ENCODE measurements around the gene PSMD2.

The PSMD2 gene

GRCh38 chr3:184298759-184299487 lies at the start of gene PSMD2:
Gene PSMD2 (plus strand): TSS chr3:184299241. CDS start chr3:184299267, 26 bp downstream.
- Histone ChIP-seq H3K27me3 (no peaks in the 10 kb centered on the region), H3K4me3 (peak within 1 kb of the TSS; percentile 73 to 75), H3K9me3 (no peaks in the 10 kb centered on the region), H3K4me1 (peaks cover 0 to 25% (median 18%) of the 10 kb centered on the region in 4 donors), H3K27ac (peak within 1 kb of the TSS; percentile 68 to 85), H3K36me3 (peaks cover 28 to 38% (median 33%) of the 10 kb centered on the region in 3 donors)
- DNase-seq: peak; percentile 96 to 99
- intact Hi-C loops (cut with DNase I; ENCODE audit: low total_unique reads): loop anchor here (2.0 to 5.0 kb wide), 2 partner anchors 40 to 162 kb away; partner anchors contain the start of gene EIF2B5
- TF ChIP-seq CTCF (IDR thresholded peaks at IDR 0.05): peak in 1 of 2 experiments; percentile 7

GRCh38 chr3:184249412-184250166 lies 49.5 kb upstream of the PSMD2 start, which contains the start of gene EEF1AKMT4:
Gene EEF1AKMT4 (plus strand): TSS chr3:184249672. CDS start chr3:184249695, 23 bp downstream.
- DNase-seq: peak; percentile 94 to 97
- Histone ChIP-seq H3K9me3 (no peaks in the 10 kb centered on the region), H3K4me3 (peak within 1 kb of the TSS; percentile 70 to 71), H3K27ac (peak within 1 kb of the TSS; percentile 67 to 82), H3K4me1 (peaks cover 0 to 21% (median 17%) of the 10 kb centered on the region in 4 donors), H3K36me3 (peaks cover 10 to 13% (median 12%) of the 10 kb centered on the region in 3 donors), H3K27me3 (no peaks in the 10 kb centered on the region)
- intact Hi-C loops (cut with DNase I; ENCODE audit: low total_unique reads): loop anchor here (2.0 to 10.0 kb wide), 5 partner anchors 62 to 355 kb away; partner anchors contain the start of genes ABCC5, ABCF3, AP2M1 and EIF2B5
- peak; percentile 46 to 55 for TF ChIP-seq CTCF (IDR thresholded peaks at IDR 0.05)

- DNase-seq: peak; percentile 89 to 90
- intact Hi-C loops (cut with DNase I; ENCODE audit: low total_unique reads): loop anchor here (5.0 to 10.0 kb wide), 2 partner anchors 113 to 355 kb away; partner anchors contain the start of gene EIF2B5
- H3K27ac ChIP-seq: peak overlapping the region; percentile 67 to 82
- H3K4me1 ChIP-seq: peaks cover 0 to 21% (median 17%) of the 10 kb centered on the region in 4 donors
- H3K36me3 ChIP-seq: peaks cover 3 to 6% (median 5%) of the 10 kb centered on the region in 3 donors
- peak overlapping the region; percentile 70 to 71 for H3K4me3 ChIP-seq
- peak; percentile 77 to 94 for TF ChIP-seq CTCF (IDR thresholded peaks at IDR 0.05)
- no peaks in the 10 kb centered on the region for H3K9me3 ChIP-seq
- no peaks in the 10 kb centered on the region for H3K27me3 ChIP-seq
These were observed 48.7 kb upstream of the PSMD2 start for GRCh38 chr3:184250167-184250828.

GRCh38 chr3:184255291-184256039 lies 43.6 kb upstream of the PSMD2 start:
- intact Hi-C loops (cut with DNase I; ENCODE audit: low total_unique reads): loop anchor here (10.0 kb wide), 1 partner anchor 361 kb away; no protein-coding TSS in a partner anchor
- H3K36me3 ChIP-seq: peaks cover 6 to 14% (median 7%) of the 10 kb centered on the region in 3 donors
- no peak for TF ChIP-seq CTCF (IDR thresholded peaks at IDR 0.05)
- H3K27me3 ChIP-seq: peaks cover 0 to 35% of the 10 kb centered on the region in 2 donors
- no peak for DNase-seq
- H3K27ac ChIP-seq: no peak overlapping the region
- H3K4me1 ChIP-seq: peaks cover 0 to 14% (median 12%) of the 10 kb centered on the region in 4 donors
- no peak overlapping the region for H3K4me3 ChIP-seq
- H3K9me3 ChIP-seq: no peaks in the 10 kb centered on the region

All from tibial artery (tissue), 4 donors.